Measurements from ENCODE around the gene AP2M1. TPM values are rescaled to one million over a fixed set of nuclear protein-coding genes. Genes with fewer than 3 reads are reported as not detected.

Gene AP2M1
- total and polyA plus RNA-seq, 2 donors (not counting 3 experiments of a cell fraction or from before 2014, with no cell fraction given), result 431 to 602 TPM

DNA sequence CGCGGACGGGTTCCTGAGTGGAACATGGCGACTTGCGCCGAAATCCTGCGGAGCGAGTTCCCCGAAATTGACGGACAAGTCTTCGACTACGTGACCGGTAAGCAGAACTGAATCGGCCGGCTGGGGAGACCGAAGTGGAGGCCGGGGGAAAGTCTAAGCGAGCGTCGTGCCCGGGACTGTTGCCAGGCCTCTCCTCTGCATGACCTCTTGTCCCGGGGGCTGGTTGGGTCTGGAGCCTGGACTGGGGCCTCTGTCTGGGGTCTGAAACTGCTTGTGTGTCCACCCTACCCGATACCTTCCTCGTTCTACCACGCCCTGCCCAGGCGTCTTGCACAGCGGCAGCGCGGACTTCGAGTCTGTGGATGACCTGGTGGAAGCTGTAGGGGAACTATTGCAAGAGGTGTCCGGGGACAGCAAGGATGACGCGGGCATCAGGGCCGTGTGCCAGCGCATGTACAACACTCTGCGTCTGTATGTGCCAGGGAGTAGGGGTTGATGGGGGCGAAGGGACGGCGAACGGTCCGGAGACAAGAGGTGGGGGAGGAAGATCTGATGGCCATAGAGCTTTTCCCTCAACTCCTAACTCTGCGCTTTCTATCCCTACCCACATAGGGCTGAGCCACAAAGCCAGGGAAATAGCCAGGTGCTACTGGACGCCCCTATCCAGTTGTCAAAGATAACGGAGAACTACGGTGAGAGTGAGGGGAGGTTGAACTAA lies 11.7 kb downstream of the AP2M1 start, which contains the start of gene ABCF3:
TSS of gene ABCF3 (plus strand) at position 16 of the 718 bp plus-strand sequence. CDS start at position 25, 9 bp downstream.
- Histone ChIP-seq H3K79me2 (ENCODE audit: control insufficient read depth, insufficient read depth, low read length) (peaks cover 25% of the 10 kb centered on the region), H2AFZ (ENCODE audit: low read depth, low read length) (peak within 1 kb of the TSS; percentile 15), H4K20me1 (replicated peaks; ENCODE audit: control insufficient read depth, extremely low read depth, insufficient read depth, low read length) (no peaks in the 10 kb centered on the region), H3K4me3 (replicated peaks in 1 of 3; ENCODE audit: insufficient read depth in 1 of 3, low read depth in 1 of 3, low read length in 3 of 3) (peak within 1 kb of the TSS; percentile 5 to 92 (median 54)), H3K4me2 (ENCODE audit: insufficient read depth, low read length) (peak within 1 kb of the TSS; percentile 37), H3K9me3 (replicated peaks; ENCODE audit: control insufficient read depth, insufficient read depth, low read length) (no peaks in the 10 kb centered on the region), H3K27me3 (ENCODE audit: control insufficient read depth in 2 of 2, insufficient read depth in 2 of 2, low read length in 2 of 2) (no peaks in the 10 kb centered on the region), H3K9ac (replicated peaks; ENCODE audit: extremely low read depth, insufficient read depth, low read length) (peak within 1 kb of the TSS; percentile 48), H3K27ac (ENCODE audit: insufficient read depth, low read depth, low read length) (peak within 1 kb of the TSS; percentile 64), H3K4me1 (ENCODE audit: control insufficient read depth, extremely low read depth, insufficient read depth, low read length) (peaks cover 14% of the 10 kb centered on the region), H3K9me1 (replicated peaks; ENCODE audit: control insufficient read depth, extremely low read depth, insufficient read depth, low read length) (no peaks in the 10 kb centered on the region), H3K36me3 (ENCODE audit: control insufficient read depth in 2 of 2, extremely low read depth in 1 of 2, insufficient read depth in 2 of 2, low read length in 2 of 2) (peaks cover 18 to 49% of the 10 kb centered on the region in 2 experiments)
- CTCF ChIA-PET, result interaction anchor here (0.6 to 3.7 kb wide), 8 partner anchors 9 to 291 kb away, joined by 3 to 25 read pairs (median 7); partner anchors contain the start of genes DVL3 and EEF1AKMT4
- no TSS peak for BruUV-seq (replicated peaks)
- dilution Hi-C loops (cut with MboI; ENCODE audit: extremely low pct_ligation_motif_present, low sequenced_read_pairs) (no loop called here), intact Hi-C loops (cut with micrococcal nuclease) (loop anchor here (1.0 to 5.0 kb wide), 4 partner anchors 41 to 292 kb away; partner anchors contain the start of genes EIF2B5 and VWA5B2)
- FAIRE-seq, result no peak
- TF ChIP-seq EZH2 (IDR thresholded peaks at IDR 0.05; ENCODE audit: borderline replicate concordance, low read depth, low read length, severe bottlenecking), result no peak
- no peak for TF ChIP-seq POLR2AphosphoS5 (IDR thresholded peaks at IDR 0.05; ENCODE audit: insufficient read depth, low read depth, low read length)
- no peak for TF ChIP-seq MYC (IDR thresholded peaks at IDR 0.05; ENCODE audit: low read depth, low read length)
- TF ChIP-seq FOS (IDR thresholded peaks at IDR 0.05; ENCODE audit: borderline replicate concordance, insufficient read depth, low read length), result no peak
- TF ChIP-seq MAX (IDR thresholded peaks at IDR 0.05; ENCODE audit: insufficient read depth, insufficient read length), result no peak
- no peak for TF ChIP-seq POLR2A (IDR thresholded peaks at IDR 0.05; ENCODE audit: low read depth, low read length)
- TF ChIP-seq GATA2 (IDR thresholded peaks at IDR 0.05; ENCODE audit: insufficient read depth, insufficient read length, low read depth, low read length), result no peak
- TF ChIP-seq JUN (IDR thresholded peaks at IDR 0.05; ENCODE audit: borderline replicate concordance, insufficient read depth, insufficient read length, low read depth), result no peak
- TF ChIP-seq, protein P1, sequence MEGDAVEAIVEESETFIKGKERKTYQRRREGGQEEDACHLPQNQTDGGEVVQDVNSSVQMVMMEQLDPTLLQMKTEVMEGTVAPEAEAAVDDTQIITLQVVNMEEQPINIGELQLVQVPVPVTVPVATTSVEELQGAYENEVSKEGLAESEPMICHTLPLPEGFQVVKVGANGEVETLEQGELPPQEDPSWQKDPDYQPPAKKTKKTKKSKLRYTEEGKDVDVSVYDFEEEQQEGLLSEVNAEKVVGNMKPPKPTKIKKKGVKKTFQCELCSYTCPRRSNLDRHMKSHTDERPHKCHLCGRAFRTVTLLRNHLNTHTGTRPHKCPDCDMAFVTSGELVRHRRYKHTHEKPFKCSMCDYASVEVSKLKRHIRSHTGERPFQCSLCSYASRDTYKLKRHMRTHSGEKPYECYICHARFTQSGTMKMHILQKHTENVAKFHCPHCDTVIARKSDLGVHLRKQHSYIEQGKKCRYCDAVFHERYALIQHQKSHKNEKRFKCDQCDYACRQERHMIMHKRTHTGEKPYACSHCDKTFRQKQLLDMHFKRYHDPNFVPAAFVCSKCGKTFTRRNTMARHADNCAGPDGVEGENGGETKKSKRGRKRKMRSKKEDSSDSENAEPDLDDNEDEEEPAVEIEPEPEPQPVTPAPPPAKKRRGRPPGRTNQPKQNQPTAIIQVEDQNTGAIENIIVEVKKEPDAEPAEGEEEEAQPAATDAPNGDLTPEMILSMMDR (IDR thresholded peaks at IDR 0.05; ENCODE audit: extremely low read depth in 1 of 2, insufficient read depth in 1 of 2, low read depth in 1 of 2, low read length in 2 of 2), result no peak
- DNase-seq (ENCODE audit: low read depth, low spot score), result no peak
- POLR2A ChIA-PET, result interaction anchor here (1.0 to 1.2 kb wide), 3 partner anchors 10 to 13 kb away, joined by 3 to 5 read pairs (median 5); no protein-coding TSS in a partner anchor

All from endothelial cell of umbilical vein (primary cell).